ENCODE results near the gene ASF1A. TPM values are rescaled to one million over a fixed set of nuclear protein-coding genes. Genes with fewer than 3 reads are reported as not detected.

ASF1A gene
- total and polyA plus RNA-seq, 2 donors from 2014 or later, result 15.1 TPM

GRCh38 chr6:118893064-118893806 lies 717 bp upstream of the ASF1A start:
- Histone ChIP-seq H3K9ac (ENCODE audit: low read length in 3 of 3) (peak overlapping the region; percentile 38 to 96 (median 68)), H3K9me3 (ENCODE audit: control insufficient read depth in 2 of 3, insufficient read depth in 1 of 3, low read length in 3 of 3) (no peaks in the 10 kb centered on the region), H3K27ac (ENCODE audit: low read depth in 2 of 2, low read length in 2 of 2) (peak overlapping the region; percentile 73 to 84), H3K4me1 (ENCODE audit: control insufficient read depth in 2 of 3, insufficient read depth in 2 of 3, low read depth in 1 of 3, low read length in 3 of 3) (peaks cover 0 to 2% (median 0%) of the 10 kb centered on the region in 3 donors), H3K4me3 (ENCODE audit: low read length in 3 of 3) (peak overlapping the region; percentile 77 to 98 (median 93)), H3K27me3 (ENCODE audit: control insufficient read depth, insufficient read depth, low read length) (no peaks in the 10 kb centered on the region), H3K36me3 (ENCODE audit: control insufficient read depth in 2 of 3, insufficient read depth in 3 of 3, low read length in 3 of 3) (no peaks in the 10 kb centered on the region)
- FAIRE-seq (no peak), DNase-seq (peak in 4 of 5 donors; percentile 32 to 92 (median 84))
- TF ChIP-seq, protein P1, sequence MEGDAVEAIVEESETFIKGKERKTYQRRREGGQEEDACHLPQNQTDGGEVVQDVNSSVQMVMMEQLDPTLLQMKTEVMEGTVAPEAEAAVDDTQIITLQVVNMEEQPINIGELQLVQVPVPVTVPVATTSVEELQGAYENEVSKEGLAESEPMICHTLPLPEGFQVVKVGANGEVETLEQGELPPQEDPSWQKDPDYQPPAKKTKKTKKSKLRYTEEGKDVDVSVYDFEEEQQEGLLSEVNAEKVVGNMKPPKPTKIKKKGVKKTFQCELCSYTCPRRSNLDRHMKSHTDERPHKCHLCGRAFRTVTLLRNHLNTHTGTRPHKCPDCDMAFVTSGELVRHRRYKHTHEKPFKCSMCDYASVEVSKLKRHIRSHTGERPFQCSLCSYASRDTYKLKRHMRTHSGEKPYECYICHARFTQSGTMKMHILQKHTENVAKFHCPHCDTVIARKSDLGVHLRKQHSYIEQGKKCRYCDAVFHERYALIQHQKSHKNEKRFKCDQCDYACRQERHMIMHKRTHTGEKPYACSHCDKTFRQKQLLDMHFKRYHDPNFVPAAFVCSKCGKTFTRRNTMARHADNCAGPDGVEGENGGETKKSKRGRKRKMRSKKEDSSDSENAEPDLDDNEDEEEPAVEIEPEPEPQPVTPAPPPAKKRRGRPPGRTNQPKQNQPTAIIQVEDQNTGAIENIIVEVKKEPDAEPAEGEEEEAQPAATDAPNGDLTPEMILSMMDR (IDR thresholded peaks at IDR 0.05; ENCODE audit: borderline replicate concordance, extremely low read depth, insufficient read depth), result no peak
- intact Hi-C loops (cut with DNase I), result no loop called here

DNA sequence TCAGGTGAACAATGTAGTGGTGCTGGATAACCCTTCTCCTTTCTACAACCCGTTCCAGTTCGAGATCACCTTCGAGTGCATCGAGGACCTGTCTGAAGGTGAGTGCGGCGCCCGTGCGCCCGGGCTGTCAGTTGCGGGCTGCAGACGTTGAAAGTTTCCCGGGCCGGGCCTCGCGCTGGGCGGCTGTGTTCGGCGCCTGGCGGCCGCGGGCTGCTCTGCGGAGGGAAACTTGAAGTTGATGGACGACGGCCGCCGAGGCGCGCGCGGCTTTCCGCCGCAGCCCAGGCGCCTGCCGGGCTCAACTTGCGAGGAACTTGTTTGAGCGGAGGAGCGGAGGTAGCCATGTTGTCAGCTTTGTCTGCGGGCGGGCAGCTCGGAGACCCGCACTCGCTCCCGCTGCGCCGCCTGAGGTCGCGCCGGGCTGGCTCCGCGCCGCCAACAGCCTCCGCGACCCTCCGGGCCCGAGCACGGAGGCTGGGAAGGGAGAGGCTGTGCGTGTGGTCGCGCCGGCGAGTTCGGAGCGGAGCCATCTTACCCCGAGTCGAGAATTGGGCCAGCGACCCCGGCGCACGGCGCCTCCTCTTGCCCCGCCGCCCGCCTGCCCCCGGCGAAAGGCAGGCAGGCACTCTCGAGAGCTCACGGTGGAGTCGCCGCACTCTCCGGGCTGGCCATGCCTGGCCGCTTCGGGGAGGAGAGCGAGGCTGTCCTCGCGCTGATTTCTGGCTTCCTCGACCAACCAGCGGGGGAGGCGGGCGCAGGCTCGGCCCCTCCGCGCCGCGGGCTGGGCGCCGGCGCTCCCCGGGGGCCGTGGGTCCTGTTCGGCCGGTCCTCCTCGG lies 691 bp downstream of the ASF1A start:
- peak overlapping the region; percentile 95 for H3K27ac ChIP-seq (ENCODE audit: low read depth in 2 of 2, low read length in 2 of 2)
- FAIRE-seq, result no peak
- intact Hi-C loops (cut with DNase I), result no loop called here
- TF ChIP-seq, protein P1 (IDR thresholded peaks at IDR 0.05; ENCODE audit: borderline replicate concordance, extremely low read depth, insufficient read depth), result no peak
- DNase-seq, result peak; percentile 83 to 93 (median 87)
- H3K36me3 ChIP-seq (ENCODE audit: control insufficient read depth in 2 of 3, insufficient read depth in 3 of 3, low read length in 3 of 3), result no peaks in the 10 kb centered on the region
- peak overlapping the region; percentile 77 to 95 (median 78) for H3K4me3 ChIP-seq (ENCODE audit: low read length in 3 of 3)
- H3K4me1 ChIP-seq (ENCODE audit: control insufficient read depth in 2 of 3, insufficient read depth in 2 of 3, low read depth in 1 of 3, low read length in 3 of 3), result peaks cover 0 to 2% (median 0%) of the 10 kb centered on the region in 3 donors
- H3K9ac ChIP-seq (ENCODE audit: low read length in 3 of 3), result peak overlapping the region; percentile 61 to 88 (median 85)
- no peaks in the 10 kb centered on the region for H3K9me3 ChIP-seq (ENCODE audit: control insufficient read depth in 2 of 3, insufficient read depth in 1 of 3, low read length in 3 of 3)
- H3K27me3 ChIP-seq (ENCODE audit: control insufficient read depth, insufficient read depth, low read length), result no peaks in the 10 kb centered on the region

DNA sequence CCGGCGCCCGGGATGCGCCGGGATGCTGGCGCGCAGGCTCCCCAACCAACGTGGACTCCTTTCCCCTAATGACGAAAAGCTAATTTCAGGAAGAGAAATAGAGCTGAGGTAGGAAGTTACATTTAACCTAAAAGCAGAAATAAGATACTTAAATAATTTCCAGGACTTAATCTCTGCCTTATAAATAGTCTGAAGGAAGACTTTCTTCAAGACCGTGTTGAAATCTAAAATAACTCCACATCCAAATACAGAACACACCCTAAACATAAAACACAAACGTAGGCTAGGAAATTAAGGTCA lies 1.3 kb downstream of the ASF1A start:
- Histone ChIP-seq H3K4me1 (ENCODE audit: control insufficient read depth in 2 of 3, insufficient read depth in 2 of 3, low read depth in 1 of 3, low read length in 3 of 3) (peaks cover 0 to 2% (median 0%) of the 10 kb centered on the region in 3 donors), H3K36me3 (ENCODE audit: control insufficient read depth in 2 of 3, insufficient read depth in 3 of 3, low read length in 3 of 3) (no peaks in the 10 kb centered on the region), H3K27ac (ENCODE audit: low read depth in 2 of 2, low read length in 2 of 2) (peak overlapping the region; percentile 95), H3K9ac (ENCODE audit: low read length in 3 of 3) (peak overlapping the region; percentile 8 to 85 (median 70)), H3K4me3 (ENCODE audit: low read length in 3 of 3) (peak overlapping the region; percentile 63 to 78 (median 77)), H3K27me3 (ENCODE audit: control insufficient read depth, insufficient read depth, low read length) (no peaks in the 10 kb centered on the region), H3K9me3 (ENCODE audit: control insufficient read depth in 2 of 3, insufficient read depth in 1 of 3, low read length in 3 of 3) (no peaks in the 10 kb centered on the region)
- DNase-seq, result no peak
- intact Hi-C loops (cut with DNase I), result no loop called here
- no peak for FAIRE-seq
- TF ChIP-seq, protein P1 (IDR thresholded peaks at IDR 0.05; ENCODE audit: borderline replicate concordance, extremely low read depth, insufficient read depth), result no peak
